ENCODE measurements around the gene TACC2. TPM values are rescaled to one million over a fixed set of nuclear protein-coding genes. Genes with fewer than 3 reads are reported as not detected.
"Not testable (repeated sequence)": the region's sequence is repeated elsewhere in the genome, so short reads cannot be mapped to it uniquely, and the experiment has no call there.

TACC2 gene
- total and polyA plus RNA-seq, 2 experiments from 2014 or later: 75.7 to 98.0 TPM

- Histone ChIP-seq H3K27me3 (no peaks in the 10 kb centered on the region), H3K27ac (no peak overlapping the region), H3K36me3 (no peaks in the 10 kb centered on the region), H3K9me3 (ENCODE audit: low read depth) (no peaks in the 10 kb centered on the region), H3K4me1 (ENCODE audit: low read depth) (no peaks in the 10 kb centered on the region), H3K4me3 (no peak overlapping the region)
- DNase-seq (ENCODE audit: low read depth in 1 of 2, low spot score in 1 of 2): no peak
- no peak for TF ChIP-seq CTCF (IDR thresholded peaks at IDR 0.05; ENCODE audit: low read depth, low read length)
Measured at GRCh38 chr10:122093076-122093475, 104.1 kb downstream of the TACC2 start.

GRCh38 chr10:122096181-122096580, 107.2 kb downstream of the TACC2 start:
- H3K27me3 ChIP-seq; H3K4me3 ChIP-seq; H3K36me3 ChIP-seq; H3K4me1 ChIP-seq (ENCODE audit: low read depth); DNase-seq (ENCODE audit: low read depth in 1 of 2, low spot score in 1 of 2); H3K9me3 ChIP-seq (ENCODE audit: low read depth); H3K27ac ChIP-seq: not testable (repeated sequence)

- H3K27me3 ChIP-seq: no peaks in the 10 kb centered on the region
- DNase-seq (ENCODE audit: low read depth in 1 of 2, low spot score in 1 of 2): no peak
- TF ChIP-seq CTCF (IDR thresholded peaks at IDR 0.05; ENCODE audit: low read depth, low read length): no peak
- H3K27ac ChIP-seq: no peak overlapping the region
- H3K4me3 ChIP-seq: no peak overlapping the region
- H3K4me1 ChIP-seq (ENCODE audit: low read depth): no peaks in the 10 kb centered on the region
- H3K36me3 ChIP-seq: no peaks in the 10 kb centered on the region
- H3K9me3 ChIP-seq (ENCODE audit: low read depth): no peaks in the 10 kb centered on the region
Measured at GRCh38 chr10:122096705-122097104, 107.7 kb downstream of the TACC2 start.

- Histone ChIP-seq H3K4me3 (no peak overlapping the region), H3K9me3 (ENCODE audit: low read depth) (no peaks in the 10 kb centered on the region), H3K27ac (no peak overlapping the region), H3K4me1 (ENCODE audit: low read depth) (no peaks in the 10 kb centered on the region), H3K27me3 (no peaks in the 10 kb centered on the region), H3K36me3 (no peaks in the 10 kb centered on the region)
- TF ChIP-seq CTCF (IDR thresholded peaks at IDR 0.05; ENCODE audit: low read depth, low read length): no peak
- no peak for DNase-seq (ENCODE audit: low read depth in 1 of 2, low spot score in 1 of 2)
Measured at GRCh38 chr10:122097935-122098334, 109.0 kb downstream of the TACC2 start.

- no peak overlapping the region for H3K4me3 ChIP-seq
- no peaks in the 10 kb centered on the region for H3K36me3 ChIP-seq
- H3K27ac ChIP-seq: no peak overlapping the region
- no peaks in the 10 kb centered on the region for H3K27me3 ChIP-seq
- H3K4me1 ChIP-seq (ENCODE audit: low read depth): no peaks in the 10 kb centered on the region
- no peak for TF ChIP-seq CTCF (IDR thresholded peaks at IDR 0.05; ENCODE audit: low read depth, low read length)
- H3K9me3 ChIP-seq (ENCODE audit: low read depth): no peaks in the 10 kb centered on the region
- peak in 1 of 2 donors; percentile 73 for DNase-seq (ENCODE audit: low read depth in 1 of 2, low spot score in 1 of 2)
Measured at GRCh38 chr10:122098924-122099323, 110.0 kb downstream of the TACC2 start.

- Histone ChIP-seq H3K36me3 (no peaks in the 10 kb centered on the region), H3K4me1 (ENCODE audit: low read depth) (no peaks in the 10 kb centered on the region), H3K9me3 (ENCODE audit: low read depth) (no peaks in the 10 kb centered on the region), H3K27ac (no peak overlapping the region), H3K27me3 (no peaks in the 10 kb centered on the region), H3K4me3 (no peak overlapping the region)
- no peak for TF ChIP-seq CTCF (IDR thresholded peaks at IDR 0.05; ENCODE audit: low read depth, low read length)
- DNase-seq (ENCODE audit: low read depth in 1 of 2, low spot score in 1 of 2): no peak
Measured at GRCh38 chr10:122099562-122099961, 110.6 kb downstream of the TACC2 start.

Data from cardiac muscle cell (in vitro differentiated cells and primary cell).